HEK293 (cell line): ENCODE measurements around the gene ISL2.
A peak's percentile ranks its signal among the peaks of the same experiment; 100 is the strongest.

ENCODE experiments used
- CTCF ChIA-PET: fragments of 350-600 bp; formaldehyde crosslinking; extraction: SDS; loops from one replicate; lab custom pipeline; 2021; ENCODE audit warnings: antibody characterized with exemption; lab: Yijun Ruan, JAX
- POLR2A ChIA-PET: fragments of 300-600 bp; formaldehyde crosslinking; extraction: SDS; loops from one replicate; lab custom pipeline; 2020; ENCODE audit warnings: antibody characterized with exemption, inconsistent platforms; lab: Yijun Ruan, JAX
- H3K27ac ChIP-seq: fragments of 200-500 bp; sonication (Bioruptor generic); 2 replicates; pipeline ENCODE4 v1.5.1; 2014; ENCODE audit warnings: low read depth, low read length, control low read depth, inconsistent platforms; ENCODE audit errors: extremely low read depth
- H3K36me3 ChIP-seq, 2 experiments: fragments of 200-500 bp in 1 of 2; sonication (Bioruptor generic) in 1 of 2; 1 replicate in 1 of 2; 2 replicates in 1 of 2; pipeline ENCODE4 v1.5.1; 2014 to 2017; ENCODE audit warnings: inconsistent platforms in 2 of 2, low read length in 2 of 2; ENCODE audit not compliant: control insufficient read depth in 2 of 2, insufficient read depth in 1 of 2
- H3K4me1 ChIP-seq: fragments of 200-500 bp; sonication (Bioruptor generic); 2 replicates; pipeline ENCODE4 v1.5.1; 2014; ENCODE audit warnings: mild to moderate bottlenecking, low read length, inconsistent platforms; ENCODE audit not compliant: control insufficient read depth, insufficient read depth
- H3K4me3 ChIP-seq: 2 replicates; pipeline ENCODE4 v1.5.1; 2011; ENCODE audit warnings: low read depth, mild to moderate bottlenecking, control low read depth, low read length, moderate library complexity
- H3K9me3 ChIP-seq: fragments of 200-500 bp; sonication (Bioruptor generic); 2 replicates; pipeline ENCODE4 v1.5.1; 2014; ENCODE audit warnings: low read depth, low read length, inconsistent platforms; ENCODE audit not compliant: control insufficient read depth, insufficient read depth
- FEZF1 ChIP-seq: fragments of 450-650 bp; formaldehyde crosslinking; IDR thresholded peaks from 2 replicates; pipeline ENCODE4 v1.5.1; 2016; ENCODE audit warnings: missing biosample characterization, missing genetic modification characterization
- GFI1B ChIP-seq: fragments of 450-650 bp; formaldehyde crosslinking; IDR thresholded peaks from 2 replicates; pipeline ENCODE4 v1.5.1; 2016; ENCODE audit warnings: missing biosample characterization, missing genetic modification characterization
- GLI4 ChIP-seq: fragments of 450-650 bp; formaldehyde crosslinking; IDR thresholded peaks from 2 replicates; pipeline ENCODE4 v1.5.1; 2016; ENCODE audit warnings: missing biosample characterization, missing genetic modification characterization
- GLIS1 ChIP-seq: fragments of 450-650 bp; formaldehyde crosslinking; IDR thresholded peaks from 2 replicates; pipeline ENCODE4 v1.5.1; 2016; ENCODE audit warnings: missing biosample characterization, missing genetic modification characterization
- KLF7 ChIP-seq: fragments of 450-650 bp; formaldehyde crosslinking; IDR thresholded peaks from 2 replicates; pipeline ENCODE4 v1.5.1; 2016; ENCODE audit warnings: missing biosample characterization, missing genetic modification characterization, borderline replicate concordance
- KLF8 ChIP-seq: fragments of 450-650 bp; formaldehyde crosslinking; IDR thresholded peaks from 2 replicates; pipeline ENCODE4 v1.5.1; 2016; ENCODE audit warnings: missing biosample characterization, missing genetic modification characterization
- PRDM1 ChIP-seq: fragments of 450-650 bp; formaldehyde crosslinking; IDR thresholded peaks from 2 replicates; pipeline ENCODE4; 2016; ENCODE audit warnings: missing biosample characterization, missing genetic modification characterization
- TRIM28 ChIP-seq: IDR thresholded peaks from 2 replicates; pipeline ENCODE4 v1.6.1; 2011; ENCODE audit warnings: low read length, control low read depth, borderline replicate concordance
- YY1 ChIP-seq: fragments of 450-650 bp; formaldehyde crosslinking; IDR thresholded peaks from 2 replicates; pipeline ENCODE4 v1.5.1; 2018; ENCODE audit warnings: missing biosample characterization, missing genetic modification characterization
- ZBTB20 ChIP-seq: fragments of 450-650 bp; formaldehyde crosslinking; IDR thresholded peaks from 2 replicates; pipeline ENCODE4 v1.5.1; 2016; ENCODE audit warnings: missing biosample characterization, missing genetic modification characterization
- ZEB2 ChIP-seq: fragments of 450-650 bp; formaldehyde crosslinking; IDR thresholded peaks from 2 replicates; pipeline ENCODE4 v1.5.1; 2016; ENCODE audit warnings: missing biosample characterization, missing genetic modification characterization
- ZFHX2 ChIP-seq: fragments of 450-650 bp; formaldehyde crosslinking; conservative IDR thresholded peaks from 2 replicates; pipeline ENCODE4 v1.5.1; 2016; ENCODE audit warnings: missing biosample characterization, missing genetic modification characterization
- ZNF121 ChIP-seq: fragments of 450-650 bp; formaldehyde crosslinking; IDR thresholded peaks from 2 replicates; pipeline ENCODE4 v1.5.1; 2016; ENCODE audit warnings: missing biosample characterization, missing genetic modification characterization
- ZNF133 ChIP-seq: fragments of 450-650 bp; formaldehyde crosslinking; IDR thresholded peaks from 2 replicates; pipeline ENCODE4 v1.5.1; 2016; ENCODE audit warnings: missing biosample characterization, missing genetic modification characterization
- ZNF24 ChIP-seq: fragments of 450-650 bp; formaldehyde crosslinking; IDR thresholded peaks from 2 replicates; pipeline ENCODE4 v1.5.1; 2016; ENCODE audit warnings: missing biosample characterization, missing genetic modification characterization
- ZNF302 ChIP-seq: fragments of 450-650 bp; formaldehyde crosslinking; IDR thresholded peaks from 2 replicates; pipeline ENCODE4 v1.5.1; 2016; ENCODE audit warnings: missing biosample characterization, missing genetic modification characterization, low read depth
- ZNF335 ChIP-seq: fragments of 450-650 bp; formaldehyde crosslinking; conservative IDR thresholded peaks from 2 replicates; pipeline ENCODE4 v1.5.1; 2016; ENCODE audit warnings: missing biosample characterization, missing genetic modification characterization
- ZNF394 ChIP-seq: fragments of 450-650 bp; formaldehyde crosslinking; IDR thresholded peaks from 2 replicates; pipeline ENCODE4 v1.5.1; 2016; ENCODE audit warnings: missing biosample characterization, missing genetic modification characterization, mild to moderate bottlenecking, moderate library complexity, borderline replicate concordance
- ZNF473 ChIP-seq: fragments of 450-650 bp; formaldehyde crosslinking; IDR thresholded peaks from 2 replicates; pipeline ENCODE4 v1.5.1; 2017; ENCODE audit warnings: missing biosample characterization, missing genetic modification characterization
- ZNF548 ChIP-seq: fragments of 450-650 bp; formaldehyde crosslinking; IDR thresholded peaks from 2 replicates; pipeline ENCODE4 v1.5.1; 2016; ENCODE audit warnings: missing biosample characterization, missing genetic modification characterization
- ZNF561 ChIP-seq: fragments of 450-650 bp; IDR thresholded peaks from 2 replicates; pipeline ENCODE4 v1.5.1; 2018; ENCODE audit warnings: missing biosample characterization, missing genetic modification characterization, borderline replicate concordance
- ZNF596 ChIP-seq: fragments of 450-650 bp; IDR thresholded peaks from 2 replicates; pipeline ENCODE4 v1.5.0; 2018; ENCODE audit warnings: missing biosample characterization, mild to moderate bottlenecking, missing genetic modification characterization, moderate library complexity
- ZNF600 ChIP-seq: fragments of 450-650 bp; formaldehyde crosslinking; IDR thresholded peaks from 2 replicates; pipeline ENCODE4 v1.5.1; 2016; ENCODE audit warnings: missing biosample characterization, missing genetic modification characterization
- ZNF610 ChIP-seq: fragments of 450-650 bp; formaldehyde crosslinking; IDR thresholded peaks from 2 replicates; pipeline ENCODE4 v1.5.1; 2016; ENCODE audit warnings: missing biosample characterization, missing genetic modification characterization, borderline replicate concordance
- ZNF664 ChIP-seq: fragments of 450-650 bp; formaldehyde crosslinking; IDR thresholded peaks from 2 replicates; pipeline ENCODE4 v1.5.1; 2016; ENCODE audit warnings: missing biosample characterization, missing genetic modification characterization
- ZNF843 ChIP-seq: fragments of 450-650 bp; formaldehyde crosslinking; IDR thresholded peaks from 2 replicates; pipeline ENCODE4 v1.5.1; 2016; ENCODE audit warnings: missing biosample characterization, missing genetic modification characterization
- TF ChIP-seq, protein P1 (sequence below): fragments of 450-650 bp; formaldehyde crosslinking; IDR thresholded peaks from 2 replicates; pipeline ENCODE4 v1.5.1; 2017; ENCODE audit warnings: missing biosample characterization, missing genetic modification characterization
- TF ChIP-seq, protein P2 (sequence below): fragments of 450-650 bp; formaldehyde crosslinking; IDR thresholded peaks from 2 replicates; pipeline ENCODE4 v1.5.1; 2016; ENCODE audit warnings: missing biosample characterization, missing genetic modification characterization

The ISL2 gene

DNA sequence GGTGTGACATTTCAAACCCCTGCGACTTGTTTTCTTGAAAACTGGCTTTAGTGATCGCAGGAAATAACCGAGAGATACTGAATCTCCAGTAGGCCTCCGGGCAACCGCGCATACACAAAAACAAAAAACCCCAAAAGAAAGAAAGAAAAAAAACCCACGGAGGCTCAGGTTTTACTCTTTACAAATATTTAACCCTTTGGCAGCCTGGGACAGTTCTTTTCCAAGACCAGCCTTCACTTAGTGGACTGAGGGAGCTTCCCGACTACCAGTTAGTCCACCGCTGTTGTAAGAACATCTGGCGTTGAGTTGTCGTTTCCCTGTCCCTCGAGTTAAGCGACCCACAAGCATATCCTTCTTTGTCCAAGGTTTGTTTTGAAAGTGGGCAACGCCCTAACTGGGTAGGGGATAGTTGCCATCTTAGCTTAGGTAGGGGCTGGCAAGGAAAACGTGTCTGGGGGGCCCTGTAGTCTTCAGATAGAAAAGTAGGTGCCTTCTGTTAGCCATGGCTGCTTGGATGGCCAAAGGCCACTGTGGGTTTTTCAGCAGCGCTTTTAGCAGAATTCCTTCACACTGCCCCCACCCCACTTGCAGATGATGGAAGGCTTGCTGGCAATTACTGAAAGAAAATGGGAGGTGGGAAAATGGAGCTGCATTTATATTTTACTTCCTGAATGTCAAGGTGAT, 6.9 kb downstream of the ISL2 start:
- Histone ChIP-seq H3K36me3 (peaks cover 0 to 39% of the 10 kb centered on the region in 2 experiments; a peak in 1 of 3 replicates), H3K4me3 (no peak overlapping the region), H3K27ac (no peak overlapping the region), H3K9me3 (no peaks in the 10 kb centered on the region), H3K4me1 (peaks cover 29% of the 10 kb centered on the region)
- ChIA-PET CTCF (interaction anchor here (0.8 to 1.2 kb wide), 2 partner anchors 13 to 152 kb away, joined by 3 to 4 read pairs; no protein-coding TSS in a partner anchor), POLR2A (no interaction called here)
- no peak for TF ChIP-seq ZNF561 (tag by site-specific recombination)
- TF ChIP-seq KLF8 (tag by site-specific recombination), result no peak
- no peak for TF ChIP-seq KLF7 (tag by site-specific recombination)
- no peak for TF ChIP-seq ZBTB20 (tag by site-specific recombination)
- no peak for TF ChIP-seq ZNF664 (tag by site-specific recombination)
- TF ChIP-seq ZNF548, result no peak
- TF ChIP-seq ZFHX2 (tag by site-specific recombination), result no peak

DNA sequence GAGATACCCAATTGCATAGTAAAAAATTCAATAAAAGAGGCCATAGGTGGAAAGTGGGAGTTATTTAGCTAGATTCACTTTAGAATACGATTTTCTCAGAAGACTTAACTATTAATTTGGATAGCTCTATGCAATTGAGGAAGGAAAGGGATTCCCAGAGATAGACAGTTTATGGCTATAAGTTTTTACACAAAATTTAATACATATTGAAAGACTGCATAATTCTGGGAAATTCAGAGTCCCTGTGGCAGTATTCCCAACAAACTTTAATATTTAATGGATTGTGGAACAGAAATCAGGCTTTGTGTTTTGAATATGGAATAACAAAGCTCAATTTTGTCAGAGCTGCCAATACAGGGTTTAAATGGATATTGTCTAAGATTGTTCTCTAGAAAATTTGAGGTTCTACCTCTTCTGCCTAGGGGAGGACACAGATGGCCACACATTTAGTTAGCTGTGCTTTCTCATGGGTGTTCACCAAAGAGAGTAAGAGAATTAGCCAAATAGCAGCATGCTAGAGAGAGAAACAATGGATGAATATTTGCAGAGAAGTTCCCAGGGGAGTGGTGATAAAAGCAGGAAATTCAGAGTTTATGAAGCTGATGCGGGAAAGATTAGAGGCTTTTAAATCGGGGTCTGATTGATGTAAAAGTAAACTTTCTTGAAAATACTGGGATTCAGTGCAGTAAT, 8.5 kb downstream of the ISL2 start:
- Histone ChIP-seq H3K4me1 (peaks cover 39% of the 10 kb centered on the region), H3K27ac (peak overlapping the region; percentile 86; the same call in 1 of the 2 replicates), H3K9me3 (no peaks in the 10 kb centered on the region), H3K36me3 (peaks cover 0 to 31% of the 10 kb centered on the region in 2 experiments; a peak in 1 of 3 replicates), H3K4me3 (no peak overlapping the region)
- TF ChIP-seq ZNF843 (tag by site-specific recombination), result 0 out of 2 replicates have a peak, but pooled peaks have one; percentile 8
- TF ChIP-seq ZNF24 (tag by site-specific recombination), result no peak
- TF ChIP-seq TRIM28, result 0 out of 2 replicates have a peak, but pooled peaks have one; percentile 10
- TF ChIP-seq GFI1B, result peak; percentile 82; the same call in 1 of the 2 replicates
- peak; percentile 20; the same call in 1 of the 2 replicates for TF ChIP-seq FEZF1 (tag by site-specific recombination)
- peak; percentile 67; the same call in 1 of the 2 replicates for TF ChIP-seq PRDM1
- peak; percentile 51; the same call in 1 of the 2 replicates for TF ChIP-seq ZNF596 (tag by site-specific recombination)
- TF ChIP-seq, protein P1, sequence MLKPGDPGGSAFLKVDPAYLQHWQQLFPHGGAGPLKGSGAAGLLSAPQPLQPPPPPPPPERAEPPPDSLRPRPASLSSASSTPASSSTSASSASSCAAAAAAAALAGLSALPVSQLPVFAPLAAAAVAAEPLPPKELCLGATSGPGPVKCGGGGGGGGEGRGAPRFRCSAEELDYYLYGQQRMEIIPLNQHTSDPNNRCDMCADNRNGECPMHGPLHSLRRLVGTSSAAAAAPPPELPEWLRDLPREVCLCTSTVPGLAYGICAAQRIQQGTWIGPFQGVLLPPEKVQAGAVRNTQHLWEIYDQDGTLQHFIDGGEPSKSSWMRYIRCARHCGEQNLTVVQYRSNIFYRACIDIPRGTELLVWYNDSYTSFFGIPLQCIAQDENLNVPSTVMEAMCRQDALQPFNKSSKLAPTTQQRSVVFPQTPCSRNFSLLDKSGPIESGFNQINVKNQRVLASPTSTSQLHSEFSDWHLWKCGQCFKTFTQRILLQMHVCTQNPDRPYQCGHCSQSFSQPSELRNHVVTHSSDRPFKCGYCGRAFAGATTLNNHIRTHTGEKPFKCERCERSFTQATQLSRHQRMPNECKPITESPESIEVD, result peak; percentile 94
- no peak for TF ChIP-seq YY1 (tag by site-specific recombination)
- POLR2A ChIA-PET, result interaction anchor here (0.6 to 6.2 kb wide), 9 partner anchors 8 to 65 kb away, joined by 3 to 134 read pairs (median 3); partner anchors contain the start of genes ETFA and ISL2
- CTCF ChIA-PET, result interaction anchor here (0.6 to 1.7 kb wide), 8 partner anchors 9 to 111 kb away, joined by 3 to 9 read pairs (median 3); partner anchors contain the start of gene ISL2

DNA sequence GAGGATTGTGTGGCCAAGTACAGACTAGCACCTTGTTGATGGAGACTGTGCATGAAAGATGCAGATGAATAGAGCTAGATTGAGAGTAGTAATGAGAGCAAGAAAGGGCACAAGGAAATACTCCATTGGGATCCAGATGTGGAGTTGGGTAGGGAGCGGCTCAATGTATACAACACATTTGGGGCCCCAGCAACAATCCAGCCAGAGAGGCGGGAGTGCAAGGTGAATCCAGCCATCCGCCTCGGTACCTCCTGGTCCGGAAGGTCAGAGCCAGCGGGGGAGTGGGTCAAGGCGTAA, 9.0 kb downstream of the ISL2 start:
- CTCF ChIA-PET, result interaction anchor here (0.6 to 1.7 kb wide), 7 partner anchors 10 to 1857 kb away, joined by 3 to 9 read pairs (median 3); partner anchors contain the start of gene ISL2
- POLR2A ChIA-PET, result interaction anchor here (0.6 to 6.2 kb wide), 9 partner anchors 9 to 66 kb away, joined by 3 to 134 read pairs (median 3); partner anchors contain the start of genes ETFA and ISL2
- TF ChIP-seq ZEB2 (0 out of 2 replicates have a peak, but pooled peaks have one; percentile 13), ZNF600 (tag by site-specific recombination) (peak; percentile 96), ZNF610 (tag by site-specific recombination) (peak; percentile 96), ZNF394 (tag by site-specific recombination) (peak; percentile 40; the same call in 1 of the 2 replicates), ZNF133 (tag by site-specific recombination) (no peak), ZNF302 (tag by site-specific recombination) (no peak), GLI4 (tag by site-specific recombination) (no peak), GLIS1 (no peak), ZNF596 (tag by site-specific recombination) (no peak), TRIM28 (0 out of 2 replicates have a peak, but pooled peaks have one; percentile 17), ZNF121 (tag by site-specific recombination) (no peak), ZNF473 (no peak), ZNF335 (tag by site-specific recombination) (no peak)
- TF ChIP-seq, protein P2, sequence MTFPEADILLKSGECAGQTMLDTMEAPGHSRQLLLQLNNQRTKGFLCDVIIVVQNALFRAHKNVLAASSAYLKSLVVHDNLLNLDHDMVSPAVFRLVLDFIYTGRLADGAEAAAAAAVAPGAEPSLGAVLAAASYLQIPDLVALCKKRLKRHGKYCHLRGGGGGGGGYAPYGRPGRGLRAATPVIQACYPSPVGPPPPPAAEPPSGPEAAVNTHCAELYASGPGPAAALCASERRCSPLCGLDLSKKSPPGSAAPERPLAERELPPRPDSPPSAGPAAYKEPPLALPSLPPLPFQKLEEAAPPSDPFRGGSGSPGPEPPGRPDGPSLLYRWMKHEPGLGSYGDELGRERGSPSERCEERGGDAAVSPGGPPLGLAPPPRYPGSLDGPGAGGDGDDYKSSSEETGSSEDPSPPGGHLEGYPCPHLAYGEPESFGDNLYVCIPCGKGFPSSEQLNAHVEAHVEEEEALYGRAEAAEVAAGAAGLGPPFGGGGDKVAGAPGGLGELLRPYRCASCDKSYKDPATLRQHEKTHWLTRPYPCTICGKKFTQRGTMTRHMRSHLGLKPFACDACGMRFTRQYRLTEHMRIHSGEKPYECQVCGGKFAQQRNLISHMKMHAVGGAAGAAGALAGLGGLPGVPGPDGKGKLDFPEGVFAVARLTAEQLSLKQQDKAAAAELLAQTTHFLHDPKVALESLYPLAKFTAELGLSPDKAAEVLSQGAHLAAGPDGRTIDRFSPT, result 0 out of 2 replicates have a peak, but pooled peaks have one; percentile 50

More for the DNA sequence above, 9.0 kb downstream of the ISL2 start:
- peak overlapping the region; percentile 59 for H3K4me3 ChIP-seq
- peaks cover 0 to 26% of the 10 kb centered on the region in 2 experiments; a peak in 1 of 3 replicates for H3K36me3 ChIP-seq
- H3K4me1 ChIP-seq, result peaks cover 39% of the 10 kb centered on the region
- no peaks in the 10 kb centered on the region for H3K9me3 ChIP-seq
- H3K27ac ChIP-seq, result peak overlapping the region; percentile 86; the same call in 1 of the 2 replicates
